ENCODE measurements around the gene BID.

The BID gene

DNA sequence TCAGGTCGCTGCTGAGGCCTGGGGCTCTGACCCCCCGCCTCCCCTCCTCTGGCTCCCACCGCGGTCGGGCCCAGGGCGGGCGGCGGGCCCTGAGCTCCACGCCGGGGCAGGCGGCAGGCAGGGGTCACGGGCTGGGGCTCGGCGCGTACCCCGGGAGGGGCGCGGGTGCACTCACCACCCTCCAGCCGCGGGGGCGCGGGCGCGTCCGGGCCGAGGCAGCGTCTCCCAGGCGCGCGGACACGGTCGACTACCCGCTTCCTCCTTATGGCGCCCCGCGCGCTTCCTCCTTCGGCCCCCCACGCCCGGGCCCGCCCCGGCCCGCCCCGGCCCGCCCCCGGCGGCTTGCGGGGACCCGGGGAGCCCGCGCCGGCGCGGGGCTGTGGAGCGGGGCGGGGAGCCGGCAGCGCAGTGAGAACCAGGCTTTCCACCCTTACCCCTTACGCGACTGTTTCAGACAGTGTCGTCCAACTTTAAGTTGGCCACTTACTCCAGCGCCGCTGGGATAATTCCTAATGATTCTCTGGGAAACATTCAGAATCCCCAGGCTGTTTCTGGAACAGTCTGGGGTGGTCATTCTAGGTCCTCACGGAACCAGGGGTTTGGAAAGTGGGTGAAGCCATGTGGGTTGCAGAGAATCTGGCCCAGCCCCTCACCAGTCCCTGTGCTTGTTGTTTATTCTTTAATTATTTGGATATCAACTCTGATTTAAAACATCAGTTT lies at the start of gene BID:
Gene BID, minus strand, starts transcription at position 264 of the 720 bp plus-strand sequence. CDS start 24,353 bp downstream, outside the sequence.
- DNase-seq: peak; percentile 55

DNA sequence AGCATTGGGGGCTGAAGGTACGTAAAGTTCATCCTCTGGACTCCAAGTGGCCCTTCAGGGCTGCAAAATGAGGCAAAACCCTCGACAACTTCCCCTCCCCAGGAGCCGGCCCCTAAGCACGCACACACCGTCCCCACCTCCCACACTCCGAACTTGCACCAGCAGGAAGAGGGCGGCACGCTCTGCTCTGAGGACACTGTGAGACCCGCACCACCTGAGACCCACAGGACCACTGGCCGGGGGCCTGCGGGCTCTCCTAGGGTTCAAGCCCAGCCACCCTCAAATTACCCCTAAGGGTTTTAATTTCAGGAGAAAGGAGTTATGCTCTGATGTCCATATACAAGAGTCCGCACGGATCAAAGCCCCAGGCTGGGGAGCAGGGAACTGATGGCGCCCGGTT lies 49.7 kb upstream of the BID start:
- DNase-seq: no peak

- DNase-seq: no peak
These were observed 49.0 kb upstream of the BID start for GRCh38 chr22:17823226-17823625.

DNA sequence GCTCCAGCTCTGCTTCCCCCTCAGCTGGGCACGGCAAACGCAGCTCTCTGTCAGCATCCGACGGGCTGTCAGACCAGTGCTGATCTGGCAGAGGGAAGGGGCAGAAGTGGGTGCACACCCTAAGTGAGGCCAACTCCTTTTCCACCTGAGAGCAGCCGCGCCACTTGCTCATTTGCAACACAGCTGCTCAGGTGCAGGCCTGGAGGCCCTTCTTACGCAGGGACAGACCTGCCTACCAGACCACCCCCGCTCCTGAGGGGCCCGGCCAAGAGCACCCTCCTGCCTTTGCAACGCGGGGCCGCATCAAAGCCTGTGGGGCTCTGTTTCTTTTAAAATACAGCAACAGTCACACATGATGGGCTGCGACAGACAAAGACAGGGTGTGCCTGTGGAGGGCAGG lies 47.8 kb upstream of the BID start:
- no peak for DNase-seq

DNA sequence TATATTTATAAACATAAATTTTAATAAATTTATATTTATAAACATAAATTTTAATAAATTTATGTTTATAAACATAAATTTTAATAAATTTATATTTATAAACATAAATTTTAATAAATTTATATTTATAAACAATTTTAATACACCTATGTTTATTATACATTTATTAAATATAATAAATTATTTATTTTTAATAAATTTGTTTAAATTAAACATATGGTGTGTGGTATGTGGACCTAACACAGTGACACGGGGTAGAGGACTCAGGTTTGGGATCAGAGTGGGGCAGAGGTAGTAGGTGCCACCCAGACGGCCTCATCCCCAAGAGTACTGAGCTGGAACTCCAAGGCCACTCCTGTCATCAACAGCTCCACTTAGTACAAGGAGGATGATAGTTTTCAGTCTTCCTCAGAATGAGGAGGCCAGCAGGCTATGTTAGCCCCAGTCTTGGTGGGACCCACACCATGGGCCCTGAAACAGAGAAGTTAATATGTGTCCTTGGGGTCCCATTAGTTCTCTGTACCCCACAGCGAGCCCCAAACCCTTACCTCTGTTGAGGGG lies 46.7 kb upstream of the BID start:
- DNase-seq: no peak

- no peak for DNase-seq
These were observed 44.4 kb upstream of the BID start for GRCh38 chr22:17818649-17819048.

GRCh38 chr22:17818180-17818579 lies 43.9 kb upstream of the BID start:
- DNase-seq: no peak

DNA sequence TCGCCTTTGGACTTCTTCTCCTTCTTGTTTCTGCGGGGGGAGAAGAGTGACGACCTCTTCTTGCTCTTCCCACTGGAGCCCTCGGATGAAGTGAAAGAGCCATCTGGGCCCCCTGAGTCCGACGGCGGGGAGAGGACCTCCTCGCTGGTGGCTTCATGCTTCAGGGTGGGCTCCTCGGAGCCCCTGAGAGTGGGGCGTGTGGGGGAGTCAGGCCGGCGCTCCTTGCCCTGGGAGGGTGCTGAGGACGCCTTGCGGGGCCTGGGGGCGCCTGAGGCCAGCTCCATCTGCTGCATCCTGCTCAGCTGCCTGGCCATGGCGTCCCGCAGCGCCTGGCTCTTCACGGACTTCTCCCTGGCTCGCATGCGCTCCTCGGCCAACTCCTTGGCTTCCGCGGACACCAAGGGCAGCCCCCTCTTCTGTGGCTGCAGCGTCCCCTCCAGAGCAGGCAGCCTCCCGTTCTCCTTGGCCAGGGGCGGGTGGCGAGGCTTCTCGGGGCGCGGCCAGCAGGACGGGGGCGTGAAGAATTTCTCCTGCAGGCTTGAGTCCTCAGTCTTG lies 43.3 kb upstream of the BID start:
- DNase-seq: no peak

DNA sequence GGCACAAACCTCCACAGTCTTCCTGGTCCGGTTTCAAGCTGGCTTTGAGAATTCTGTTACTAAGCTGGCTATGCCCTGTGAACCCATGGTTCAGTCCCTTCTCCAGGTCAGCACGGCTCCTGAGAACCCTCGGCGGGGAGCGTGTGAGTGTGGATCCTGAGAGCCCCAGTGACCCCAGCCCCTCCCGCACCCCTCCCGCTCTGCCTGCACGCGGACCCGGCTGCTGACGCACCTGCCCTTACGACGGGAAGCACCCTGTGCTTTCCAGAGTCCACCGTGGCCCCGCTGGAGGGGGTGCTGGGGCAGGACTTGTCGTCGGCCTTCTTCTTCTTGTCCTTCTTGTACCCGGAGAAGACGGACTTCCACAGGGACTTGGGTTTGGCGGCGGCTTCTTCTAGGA lies 42.8 kb upstream of the BID start:
- no peak for DNase-seq

DNA sequence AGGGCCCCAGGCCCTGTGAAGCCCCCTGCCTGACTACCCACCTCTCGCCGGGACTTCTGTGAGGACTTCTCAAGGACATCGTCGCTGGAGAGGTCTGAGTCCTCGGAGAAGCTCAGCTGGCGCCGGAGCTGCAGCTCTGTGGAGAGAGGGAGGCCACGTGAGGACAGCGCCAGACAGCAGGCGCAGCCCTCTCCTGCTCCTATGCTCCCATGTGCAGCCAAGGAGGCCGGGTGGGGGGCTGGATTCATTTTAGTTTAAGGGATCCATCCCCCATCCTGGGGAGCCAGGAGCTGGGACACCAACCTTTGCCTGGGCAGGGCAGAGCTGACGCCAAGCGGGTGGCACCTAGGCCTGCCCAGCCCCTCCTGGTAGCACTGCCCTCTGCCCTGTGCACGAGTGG lies 42.4 kb upstream of the BID start:
- DNase-seq: no peak

DNA sequence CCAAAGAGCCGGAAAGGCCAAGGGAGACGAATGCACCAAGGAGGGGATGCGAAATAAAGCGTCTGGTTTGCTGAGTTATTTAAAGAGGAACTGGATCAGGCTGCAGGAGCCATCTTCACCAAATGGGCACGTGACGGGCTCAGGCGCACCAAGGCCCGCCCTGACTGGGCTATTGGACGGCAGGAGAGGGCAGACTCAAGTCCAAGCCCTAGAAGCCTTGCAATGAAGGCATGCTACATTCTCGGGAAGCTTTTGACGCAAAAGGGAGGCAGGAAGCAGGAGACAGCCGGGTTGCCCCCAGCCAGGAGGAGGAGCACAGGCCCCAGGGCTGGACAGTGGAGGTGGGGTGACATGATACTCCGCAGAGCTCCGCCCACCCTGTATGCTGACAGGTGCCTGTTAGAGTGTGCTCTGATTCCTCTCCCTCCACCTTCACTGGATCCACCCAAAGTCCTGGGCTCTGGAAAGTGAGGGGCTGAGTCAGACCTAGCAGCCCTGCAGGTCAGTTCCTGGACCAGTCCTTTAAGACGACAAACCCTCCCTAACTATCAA lies 41.5 kb upstream of the BID start:
- no peak for DNase-seq

GRCh38 chr22:17814830-17815229 lies 40.6 kb upstream of the BID start:
- DNase-seq: no peak

- no peak for DNase-seq
These were observed 39.8 kb upstream of the BID start for GRCh38 chr22:17814084-17814483.

GRCh38 chr22:17811119-17811518 lies 36.9 kb upstream of the BID start:
- DNase-seq: no peak

- DNase-seq: no peak
These were observed 36.4 kb upstream of the BID start for GRCh38 chr22:17810570-17811116.

DNA sequence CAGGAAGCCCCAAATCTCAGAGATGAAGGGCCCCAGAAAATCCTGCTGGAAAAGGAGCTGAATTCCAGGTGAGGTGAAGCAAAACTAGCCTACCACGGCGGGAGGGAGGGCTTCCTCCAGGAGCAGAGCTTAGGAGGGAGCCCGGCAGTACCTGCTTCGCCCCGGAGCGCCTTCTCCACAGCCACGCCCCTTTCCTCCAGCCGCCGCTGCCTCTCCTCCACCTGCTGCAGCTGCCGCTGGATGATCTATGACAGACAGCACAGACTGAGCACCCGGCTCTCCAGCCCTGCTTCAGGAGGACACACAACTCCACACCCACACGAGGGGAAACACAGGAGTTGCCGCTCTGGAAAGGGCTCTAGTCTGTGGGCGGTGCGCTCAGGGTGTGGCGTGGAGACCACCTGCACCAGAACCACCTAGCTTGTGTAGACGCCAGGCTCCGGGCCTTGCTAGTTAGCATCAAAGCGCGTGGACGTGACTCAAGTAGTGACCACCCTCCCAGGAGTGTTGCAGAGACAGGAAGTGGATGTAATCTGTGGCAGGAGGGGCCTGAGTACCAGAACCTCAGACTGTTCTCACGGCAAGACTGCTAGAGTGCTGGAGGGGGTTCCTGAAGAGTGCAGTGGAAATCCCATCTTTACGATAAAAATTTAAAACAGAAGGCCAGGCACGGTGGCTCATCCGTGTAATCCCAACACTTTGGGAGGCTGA lies 34.6 kb upstream of the BID start:
- no peak for DNase-seq

DNA sequence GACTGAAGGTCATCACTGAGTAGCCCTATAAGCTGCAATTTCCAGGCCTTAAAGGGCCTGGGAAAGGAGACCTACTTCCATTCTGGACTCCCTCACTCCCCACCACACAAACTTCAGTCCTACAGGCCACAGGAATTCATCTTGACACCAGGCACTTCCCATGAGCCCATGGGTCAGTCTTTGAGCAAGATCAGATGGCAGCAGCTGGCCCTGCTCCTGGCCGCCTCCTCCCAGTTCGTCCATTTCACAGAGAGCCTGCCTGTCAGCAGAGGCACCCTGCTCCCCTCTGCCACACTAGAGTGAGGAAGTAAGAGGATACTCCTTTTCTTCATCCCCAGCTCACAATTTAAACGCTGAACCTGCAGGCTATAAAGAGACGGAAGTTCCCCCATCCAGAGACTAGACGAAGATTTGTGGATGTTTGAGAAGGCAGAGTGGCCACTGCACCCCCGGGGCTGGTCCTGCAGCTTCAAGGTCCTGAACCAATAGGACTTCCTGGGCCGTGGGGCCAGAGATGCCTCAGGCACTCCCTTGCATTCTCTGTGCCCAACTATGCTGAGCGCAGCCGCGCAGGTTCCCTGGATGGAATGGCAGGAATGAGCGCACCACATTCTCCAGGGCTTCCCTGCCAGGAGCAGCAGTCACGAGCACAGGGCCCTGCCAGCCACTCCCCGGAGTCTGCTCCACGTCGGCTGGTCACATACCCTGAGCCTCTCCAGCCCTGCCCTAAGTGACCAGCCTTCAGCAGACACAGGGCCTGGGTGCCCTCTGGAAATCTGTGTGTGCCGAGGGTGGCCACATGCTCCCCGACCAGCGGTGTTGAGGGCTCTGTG lies 33.5 kb upstream of the BID start:
- DNase-seq: no peak

GRCh38 chr22:17807086-17807485 lies 32.8 kb upstream of the BID start:
- DNase-seq: no peak

GRCh38 chr22:17806437-17806836 lies 32.2 kb upstream of the BID start:
- no peak for DNase-seq

- no peak for DNase-seq
These were observed 30.2 kb upstream of the BID start for GRCh38 chr22:17804331-17805080.

DNA sequence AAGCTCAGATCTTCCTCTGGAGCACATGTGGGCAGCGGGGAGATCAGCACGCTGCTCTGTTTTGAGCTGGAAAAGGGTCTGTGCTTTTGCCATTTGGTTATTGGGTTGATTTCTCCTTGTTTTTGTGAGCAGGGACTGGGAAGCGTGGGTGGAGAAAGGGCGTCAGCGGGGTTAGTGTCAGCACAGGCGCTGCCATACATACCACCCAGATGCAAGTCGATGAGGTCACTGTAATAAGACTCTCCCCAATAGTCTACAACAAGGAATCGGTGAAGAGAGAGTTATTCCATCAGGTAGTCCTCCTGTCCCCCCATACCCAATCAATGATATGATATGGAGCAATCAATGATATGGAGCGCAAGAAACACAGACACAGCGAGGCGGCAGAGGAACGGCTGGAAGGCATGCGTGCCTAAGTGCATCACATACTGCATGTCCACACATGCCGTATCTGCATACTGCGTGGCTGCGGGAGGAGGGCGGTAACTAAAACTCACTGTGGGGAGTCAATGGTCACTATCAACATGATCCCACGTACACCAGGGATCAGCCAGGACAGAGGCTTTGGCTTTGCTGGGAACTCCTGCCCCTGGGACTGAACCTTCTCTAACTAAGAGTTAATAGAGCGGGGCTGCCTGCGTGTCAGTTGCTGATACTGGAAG lies 29.5 kb upstream of the BID start:
- DNase-seq: no peak

All from CD4-positive, alpha-beta T cell treated with Interleukin-21 for 1 hour (primary cell).